GM12878 (cell line): Measurements from ENCODE around the gene LEP. TPM values are rescaled to one million over a fixed set of nuclear protein-coding genes. Genes with fewer than 3 reads are reported as not detected.

Experiments
- ATAC-seq: fragments of 200-7000 bp; cut with Tn5 transposase; 3 replicates; pipeline ENCODE4 v1.9.1; 2020; ENCODE audit warnings: mild to moderate bottlenecking, moderate library complexity
- BruUV-seq: library from RNA; stranded (reverse); fragments of 400-500 nt; replicated peaks from 2 replicates; lab custom pipeline; 2021; lab: Mats Ljungman, UMichigan
- CTCF ChIA-PET: fragments of 300-600 bp; sonication (Branson Sonifier 250); formaldehyde crosslinking; extraction: SDS; loops from one replicate; lab custom pipeline; 2021; ENCODE audit warnings: inconsistent platforms; lab: Yijun Ruan, JAX
- POLR2A ChIA-PET: fragments of 350-600 bp; formaldehyde crosslinking; extraction: SDS; loops from one replicate; lab custom pipeline; 2021; ENCODE audit warnings: inconsistent platforms; lab: Charles Lee
- RAD21 ChIA-PET: fragments of 300-600 bp; sonication (Branson Sonifier 250); formaldehyde crosslinking; loops from one replicate; lab custom pipeline; 2023; ENCODE audit warnings: antibody characterized with exemption; ENCODE audit not compliant: unreplicated experiment; lab: Charles Lee
- SMC1A ChIA-PET: fragments of 300-600 bp; sonication (Branson Sonifier 250); formaldehyde crosslinking; loops from one replicate; lab custom pipeline; 2023; ENCODE audit not compliant: unreplicated experiment, uncharacterized antibody; lab: Charles Lee
- DNase-seq: peaks from one replicate; pipeline ENCODE4 v3.0.0-alpha.2; 2011; ENCODE audit warnings: low read depth, low spot score
- FAIRE-seq: peaks from 3 replicates; lab custom pipeline; 2011; peaks lifted over from hg19 to GRCh38; lab: Jason Lieb, UNC
- H2AFZ ChIP-seq: 2 replicates; pipeline ENCODE4 v1.6.0; 2011; ENCODE audit warnings: low read depth, low read length, control low read depth; ENCODE audit not compliant: control insufficient read depth
- H3K27ac ChIP-seq: 2 replicates; pipeline ENCODE4 v1.5.1; 2011; ENCODE audit warnings: control low read depth; ENCODE audit not compliant: control insufficient read depth, insufficient read depth
- H3K27me3 ChIP-seq, 2 experiments: replicated peaks in 1 of 2; 2 replicates each; pipeline versions ENCODE4 v1.6.0 to v1.6.1; 2011; ENCODE audit warnings: low read length in 1 of 2; ENCODE audit not compliant: control insufficient read depth in 2 of 2, insufficient read depth in 2 of 2
- H3K36me3 ChIP-seq, 2 experiments: 2 replicates each; pipeline ENCODE4 v1.5.1; 2011; ENCODE audit warnings: low read length in 1 of 2; ENCODE audit not compliant: control insufficient read depth in 2 of 2, insufficient read depth in 2 of 2
- H3K4me1 ChIP-seq: 2 replicates; pipeline ENCODE4 v1.6.1; 2011; ENCODE audit warnings: mild to moderate bottlenecking, low read length, moderate library complexity, mixed read lengths; ENCODE audit not compliant: control insufficient read depth, insufficient read depth
- H3K4me2 ChIP-seq: 2 replicates; pipeline ENCODE4 v1.6.0; 2011; ENCODE audit warnings: control low read depth; ENCODE audit not compliant: control insufficient read depth, insufficient read depth
- H3K4me3 ChIP-seq: fragments of 200-600 bp; sonication (generic); 2 replicates; pipeline ENCODE4 v1.5.1; 2016
- H3K79me2 ChIP-seq: 2 replicates; pipeline ENCODE4 v1.6.0; 2011; ENCODE audit warnings: low read length; ENCODE audit not compliant: control insufficient read depth, insufficient read depth
- H3K9ac ChIP-seq: 2 replicates; pipeline ENCODE4 v1.8.0; 2011; ENCODE audit warnings: low read length, control low read depth, mixed read lengths; ENCODE audit not compliant: control insufficient read depth, insufficient read depth
- H3K9me3 ChIP-seq: replicated peaks from 3 replicates; pipeline ENCODE4 v1.5.1; 2011; ENCODE audit warnings: mild to moderate bottlenecking, low read length; ENCODE audit not compliant: control insufficient read depth, insufficient read depth
- H4K20me1 ChIP-seq: 2 replicates; pipeline ENCODE4 v1.6.0; 2011; ENCODE audit not compliant: control insufficient read depth, insufficient read depth
- CHD1 ChIP-seq: IDR thresholded peaks from 2 replicates; pipeline ENCODE4 v1.6.1; 2012; ENCODE audit warnings: low read depth, low read length, improper control_type of control experiment
- ETV6 ChIP-seq, 2 experiments: fragments of 450-650 bp in 1 of 2; IDR thresholded peaks in 1 of 2; conservative IDR thresholded peaks in 1 of 2; 2 replicates each; pipeline ENCODE4 v1.6.1; 2014; ENCODE audit warnings: antibody characterized with exemption in 1 of 2, borderline replicate concordance in 1 of 2, low read depth in 1 of 2, mild to moderate bottlenecking in 1 of 2, moderate library complexity in 1 of 2
- FOS ChIP-seq: IDR thresholded peaks from 3 replicates; pipeline ENCODE4 v1.6.1; 2011; ENCODE audit warnings: borderline replicate concordance; ENCODE audit not compliant: insufficient read length; ENCODE audit errors: extremely low read depth
- MEF2B ChIP-seq: fragments of 450-650 bp; IDR thresholded peaks from 2 replicates; pipeline ENCODE4 v1.6.1; 2018; ENCODE audit warnings: mild to moderate bottlenecking, moderate library complexity; ENCODE audit not compliant: partially characterized antibody, poor library complexity, severe bottlenecking
- NBN ChIP-seq: fragments of 450-650 bp; IDR thresholded peaks from 2 replicates; pipeline ENCODE4 v1.6.1; 2016
- RB1 ChIP-seq: fragments of 450-650 bp; formaldehyde crosslinking; IDR thresholded peaks from 2 replicates; pipeline ENCODE4 v1.6.1; 2017; ENCODE audit warnings: mild to moderate bottlenecking, borderline replicate concordance
- SP1 ChIP-seq: IDR thresholded peaks from one replicate; pipeline ENCODE4 v1.6.1; 2011; ENCODE audit warnings: low read depth, low read length
- ZNF24 ChIP-seq: fragments of 450-650 bp; IDR thresholded peaks from 2 replicates; pipeline ENCODE4 v1.6.1; 2017; ENCODE audit warnings: antibody characterized with exemption, mild to moderate bottlenecking
- ZNF384 ChIP-seq: IDR thresholded peaks from 2 replicates; pipeline ENCODE4 v1.6.1; 2012; ENCODE audit warnings: low read depth, mild to moderate bottlenecking, low read length, improper control_type of control experiment, borderline replicate concordance
- WGBS: methylation state at CpG from one replicate; pipeline ENCODE4 v1.1.6; 2016; ENCODE audit warnings: low lambda C conversion rate; ENCODE audit not compliant: insufficient replicate concordance, insufficient coverage; ENCODE audit errors: missing lambda C conversion rate; 5-methylcytosine and 5-hydroxymethylcytosine counted together
- in situ Hi-C: fragments of 300-500 bp; cut with MboI; formaldehyde crosslinking; loops from 9 replicates; pipeline ENCODE4 v1.14.3; 2018; ENCODE audit warnings: mixed read lengths
- intact Hi-C: fragments of 100-400 bp; cut with micrococcal nuclease; formaldehyde crosslinking; loops from one replicate; pipeline ENCODE4 v1.14.2; 2022; ENCODE audit not compliant: unreplicated experiment
- polyA plus RNA-seq, 11 experiments: library from polyadenylated mRNA; depleted of rRNA in 4 of 11; unstranded in 6 of 11; stranded (reverse) in 5 of 11; fragments of >200 nt; fragmentation: Nextera tagmentation in 4 of 11; fragmentation: Illumina TruSeq in 1 of 11; extraction: Ambion mirVana in 4 of 11; extraction: Trizol in 1 of 11; gene quantifications; 1 replicate in 1 of 11; 2 replicates in 10 of 11; pipeline versions ENCODE4 v1.2.1 to v1.2.3, GENCODE V29; 2011 to 2016; ENCODE audit warnings: inconsistent platforms in 2 of 11, missing spikeins in 2 of 11, low read depth in 1 of 11
- total RNA-seq, 4 experiments: library from RNA; depleted of rRNA in 3 of 4; stranded (reverse); fragments of >200 nt in 3 of 4; fragmentation: Illumina TruSeq in 1 of 4; extraction: Trizol in 1 of 4; gene quantifications; 2 replicates each; pipeline versions ENCODE4 v1.2.1 to v1.2.3, GENCODE V29; 2013 to 2021
- TF ChIP-seq, protein P1 (sequence below), 3 experiments: IDR thresholded peaks in 2 of 3; conservative IDR thresholded peaks in 1 of 3; 2 replicates each; pipeline ENCODE4 v1.5.1; 2011; ENCODE audit warnings: low read depth in 3 of 3, low read length in 3 of 3, mild to moderate bottlenecking in 3 of 3, control low read depth in 2 of 3, moderate library complexity in 2 of 3, inconsistent platforms in 1 of 3, mixed read lengths in 1 of 3; ENCODE audit not compliant: control insufficient read depth in 2 of 3, insufficient read depth in 1 of 3; ENCODE audit errors: extremely low read depth in 1 of 3
- TF ChIP-seq, protein P2 (sequence below): fragments of 450-650 bp; formaldehyde crosslinking; IDR thresholded peaks from 2 replicates; pipeline ENCODE4 v1.4.0; 2022; ENCODE audit warnings: mild to moderate bottlenecking, moderate library complexity

The LEP gene
- total and polyA plus RNA-seq, 10 of the 15 experiments (the other 5 are each of a cell fraction or from before 2014, with no cell fraction given): not detected

DNA sequence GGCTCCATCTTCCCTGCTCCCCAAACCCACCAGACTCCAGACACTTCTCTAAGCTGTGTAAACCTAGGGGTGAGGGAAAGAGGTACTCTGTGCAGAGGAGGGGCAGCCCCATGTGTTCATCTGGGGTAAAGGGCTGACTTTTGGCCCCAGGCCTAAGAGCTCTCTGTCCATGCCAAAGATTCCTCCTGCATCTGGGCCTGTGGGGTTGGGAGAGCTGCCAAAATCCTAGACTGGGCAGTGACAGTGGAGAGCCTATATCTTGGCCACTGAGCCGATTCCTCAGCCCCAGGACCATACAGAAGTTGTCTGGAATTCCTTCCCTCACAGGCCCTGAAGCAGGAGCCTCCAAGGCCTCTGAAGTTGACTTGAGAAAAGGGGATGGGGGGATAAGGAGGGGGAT is 25.3 kb upstream of the LEP start:
- intact Hi-C loops: no loop called here
- Histone ChIP-seq H3K9me3 (no peaks in the 10 kb centered on the region), H4K20me1 (no peaks in the 10 kb centered on the region), H3K27ac (no peak overlapping the region), H3K27me3 (no peaks in the 10 kb centered on the region; a peak in 2 of 4 replicates), H3K4me1 (no peaks in the 10 kb centered on the region), H3K36me3 (no peaks in the 10 kb centered on the region), H3K9ac (no peak overlapping the region), H3K4me3 (no peak overlapping the region), H3K79me2 (no peaks in the 10 kb centered on the region), H2AFZ (no peak overlapping the region), H3K4me2 (no peak overlapping the region)
- ChIA-PET POLR2A (no interaction called here), CTCF (interaction anchor here (1.2 kb wide), 1 partner anchor 508 kb away, joined by 4 read pairs; no protein-coding TSS in a partner anchor), RAD21 (no interaction called here), SMC1A (no interaction called here)
- no peak for TF ChIP-seq ETV6 (conservative IDR thresholded peaks at IDR 0.05 in 1 of 2, IDR thresholded peaks at IDR 0.05 in 1 of 2; ENCODE audit: borderline replicate concordance in 1 of 2, low read depth in 1 of 2)
- no peak for TF ChIP-seq ZNF24
- no peak for TF ChIP-seq CHD1
- TF ChIP-seq FOS: no peak
- TF ChIP-seq NBN: no peak
- TF ChIP-seq MEF2B: no peak
- no peak for DNase-seq
- FAIRE-seq: no peak
- in situ Hi-C loops: no loop called here
- no TSS peak for BruUV-seq
- no peak for ATAC-seq
- 0% methylated on average over 1 of the region's 1 CpG for WGBS

DNA sequence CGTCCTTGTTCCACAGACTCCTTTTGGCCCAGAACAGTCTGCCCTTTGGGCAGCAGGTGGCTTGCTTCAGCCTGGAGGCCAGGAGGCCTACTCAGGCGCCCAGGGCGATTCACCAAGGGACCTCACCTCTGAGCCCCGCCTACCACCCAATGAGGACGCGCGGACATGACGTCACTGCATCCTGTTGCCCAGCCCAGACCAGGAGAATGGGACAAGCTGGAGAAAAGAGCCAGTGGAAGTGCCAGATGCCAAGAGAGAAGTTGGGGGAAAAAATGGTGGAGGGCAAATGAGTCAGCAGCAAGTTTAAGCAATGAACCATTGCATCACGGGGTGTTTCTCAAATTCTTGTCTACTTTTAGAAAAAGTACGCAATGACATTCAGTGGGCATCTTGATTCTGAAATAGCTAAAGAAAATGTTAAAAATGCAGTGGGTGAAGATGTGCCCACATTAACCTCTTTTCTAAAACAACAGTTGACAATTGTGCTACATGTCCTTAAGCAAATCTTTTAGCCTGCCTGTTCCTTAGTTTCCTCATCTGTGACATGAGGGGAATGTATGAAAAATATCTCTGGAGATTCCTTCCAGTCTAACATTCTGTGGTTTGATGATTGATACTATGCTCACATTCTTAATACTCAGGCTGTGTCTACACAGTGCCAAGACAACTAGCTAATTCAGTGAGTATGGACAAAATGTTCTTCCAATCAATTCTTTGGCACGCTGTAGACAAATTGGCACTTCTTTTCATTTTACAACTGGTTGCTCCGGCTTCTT is 23.9 kb upstream of the LEP start:
- H2AFZ ChIP-seq: no peak overlapping the region
- TF ChIP-seq, protein P1, sequence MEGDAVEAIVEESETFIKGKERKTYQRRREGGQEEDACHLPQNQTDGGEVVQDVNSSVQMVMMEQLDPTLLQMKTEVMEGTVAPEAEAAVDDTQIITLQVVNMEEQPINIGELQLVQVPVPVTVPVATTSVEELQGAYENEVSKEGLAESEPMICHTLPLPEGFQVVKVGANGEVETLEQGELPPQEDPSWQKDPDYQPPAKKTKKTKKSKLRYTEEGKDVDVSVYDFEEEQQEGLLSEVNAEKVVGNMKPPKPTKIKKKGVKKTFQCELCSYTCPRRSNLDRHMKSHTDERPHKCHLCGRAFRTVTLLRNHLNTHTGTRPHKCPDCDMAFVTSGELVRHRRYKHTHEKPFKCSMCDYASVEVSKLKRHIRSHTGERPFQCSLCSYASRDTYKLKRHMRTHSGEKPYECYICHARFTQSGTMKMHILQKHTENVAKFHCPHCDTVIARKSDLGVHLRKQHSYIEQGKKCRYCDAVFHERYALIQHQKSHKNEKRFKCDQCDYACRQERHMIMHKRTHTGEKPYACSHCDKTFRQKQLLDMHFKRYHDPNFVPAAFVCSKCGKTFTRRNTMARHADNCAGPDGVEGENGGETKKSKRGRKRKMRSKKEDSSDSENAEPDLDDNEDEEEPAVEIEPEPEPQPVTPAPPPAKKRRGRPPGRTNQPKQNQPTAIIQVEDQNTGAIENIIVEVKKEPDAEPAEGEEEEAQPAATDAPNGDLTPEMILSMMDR (IDR thresholded peaks at IDR 0.05 in 2 of 3, conservative IDR thresholded peaks at IDR 0.05 in 1 of 3; ENCODE audit: control insufficient read depth in 2 of 3, extremely low read depth in 1 of 3, insufficient read depth in 1 of 3, low read depth in 3 of 3, low read length in 3 of 3): no peak
- TF ChIP-seq RB1 (no peak), ZNF384 (no peak), SP1 (no peak), CHD1 (no peak)
- TF ChIP-seq, protein P2, sequence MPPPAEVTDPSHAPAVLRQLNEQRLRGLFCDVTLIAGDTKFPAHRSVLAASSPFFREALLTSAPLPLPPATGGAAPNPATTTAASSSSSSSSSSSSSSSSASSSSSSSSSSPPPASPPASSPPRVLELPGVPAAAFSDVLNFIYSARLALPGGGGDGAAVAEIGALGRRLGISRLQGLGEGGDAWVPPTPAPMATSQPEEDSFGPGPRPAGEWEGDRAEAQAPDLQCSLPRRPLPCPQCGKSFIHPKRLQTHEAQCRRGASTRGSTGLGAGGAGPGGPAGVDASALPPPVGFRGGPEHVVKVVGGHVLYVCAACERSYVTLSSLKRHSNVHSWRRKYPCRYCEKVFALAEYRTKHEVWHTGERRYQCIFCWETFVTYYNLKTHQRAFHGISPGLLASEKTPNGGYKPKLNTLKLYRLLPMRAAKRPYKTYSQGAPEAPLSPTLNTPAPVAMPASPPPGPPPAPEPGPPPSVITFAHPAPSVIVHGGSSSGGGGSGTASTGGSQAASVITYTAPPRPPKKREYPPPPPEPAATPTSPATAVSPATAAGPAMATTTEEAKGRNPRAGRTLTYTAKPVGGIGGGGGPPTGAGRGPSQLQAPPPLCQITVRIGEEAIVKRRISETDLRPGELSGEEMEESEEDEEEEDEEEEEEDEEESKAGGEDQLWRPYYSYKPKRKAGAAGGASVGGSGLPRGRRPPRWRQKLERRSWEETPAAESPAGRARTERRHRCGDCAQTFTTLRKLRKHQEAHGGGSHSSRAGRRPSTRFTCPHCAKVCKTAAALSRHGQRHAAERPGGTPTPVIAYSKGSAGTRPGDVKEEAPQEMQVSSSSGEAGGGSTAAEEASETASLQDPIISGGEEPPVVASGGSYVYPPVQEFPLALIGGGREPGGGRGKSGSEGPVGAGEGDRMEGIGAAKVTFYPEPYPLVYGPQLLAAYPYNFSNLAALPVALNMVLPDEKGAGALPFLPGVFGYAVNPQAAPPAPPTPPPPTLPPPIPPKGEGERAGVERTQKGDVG: no peak

More for the DNA sequence above, 23.9 kb upstream of the LEP start:
- Histone ChIP-seq H3K36me3 (no peaks in the 10 kb centered on the region), H3K4me1 (no peaks in the 10 kb centered on the region), H3K4me2 (no peak overlapping the region), H3K27ac (no peak overlapping the region), H3K79me2 (no peaks in the 10 kb centered on the region), H3K9ac (no peak overlapping the region), H3K4me3 (no peak overlapping the region), H3K9me3 (no peaks in the 10 kb centered on the region), H4K20me1 (no peaks in the 10 kb centered on the region), H3K27me3 (peaks cover 0 to 1% of the 10 kb centered on the region in 2 experiments; a peak in 2 of 4 replicates)
- ChIA-PET RAD21 (no interaction called here), CTCF (no interaction called here), SMC1A (no interaction called here), POLR2A (no interaction called here)
- DNase-seq (no peak), FAIRE-seq (no peak), ATAC-seq (no peak)
- in situ Hi-C loops (no loop called here), intact Hi-C loops (no loop called here)
- WGBS: 59% methylated on average over 12 of the region's 12 CpGs
- BruUV-seq: no TSS peak
